Measurements from ENCODE around the gene PLXDC2.

GRCh38 chr10:19816411-19817230, at the start of gene PLXDC2:
- no peak for TF ChIP-seq CTCF (IDR thresholded peaks at IDR 0.05)
- no peak for TF ChIP-seq EZH2 (IDR thresholded peaks at IDR 0.05; ENCODE audit: borderline replicate concordance, insufficient read depth, low read depth, low read length, poor library complexity, severe bottlenecking)

All from B cell (primary cell).